Measurements from ENCODE around the gene NPDC1. TPM values are rescaled to one million over a fixed set of nuclear protein-coding genes. Genes with fewer than 3 reads are reported as not detected.

The NPDC1 gene
- total and polyA plus RNA-seq, 2 of the 8 experiments (the other 6 are each of a cell fraction or from before 2014, with no cell fraction given) = 26.2 to 44.1 TPM

DNA sequence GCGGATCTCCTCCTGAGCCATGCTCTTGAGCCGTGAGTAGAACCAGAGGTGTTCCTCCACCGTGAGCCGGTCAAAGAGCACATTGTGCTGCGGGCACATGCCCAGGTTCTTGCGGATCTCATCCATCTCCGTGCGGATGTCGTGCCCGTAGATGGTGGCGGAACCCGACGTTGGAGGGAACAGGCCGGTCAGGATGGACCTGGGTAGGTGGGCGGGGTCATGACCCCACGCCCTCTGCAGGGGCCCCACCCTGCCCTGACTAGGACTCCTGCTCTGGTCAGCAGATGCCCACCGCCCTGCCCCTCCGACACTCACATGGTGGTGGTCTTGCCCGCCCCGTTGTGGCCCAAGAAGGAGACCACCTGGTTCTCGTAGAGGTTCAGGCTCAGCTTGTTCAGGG, 30.0 kb downstream of the NPDC1 start:
- Histone ChIP-seq H3K36me3 (ENCODE audit: control insufficient read depth in 2 of 4, insufficient read depth in 4 of 4, low read length in 3 of 4) (peaks cover 0 to 13% (median 0%) of the 10 kb centered on the region in 4 experiments; a peak in 1 of 8 replicates), H3K9me3 (ENCODE audit: insufficient read depth in 2 of 2, low read depth in 1 of 2, low read length in 1 of 2) (peaks cover 0 to 27% of the 10 kb centered on the region in 2 experiments; a peak in 2 of 4 replicates), H4K5ac (ENCODE audit: insufficient read length, low read depth, low read length) (no peak overlapping the region), H3K4me2 (ENCODE audit: insufficient read depth in 1 of 2, low read depth in 2 of 2, low read length in 2 of 2) (no peak overlapping the region), H3K23ac (ENCODE audit: insufficient read length) (no peak overlapping the region), H2BK12ac (ENCODE audit: low read depth, low read length) (no peak overlapping the region), H3K4ac (replicated peaks; ENCODE audit: insufficient read length, low read depth, low read length) (no peak overlapping the region), H3K79me2 (ENCODE audit: control insufficient read depth in 1 of 2, insufficient read depth in 2 of 2, low read length in 2 of 2) (no peaks in the 10 kb centered on the region), H2BK120ac (replicated peaks; ENCODE audit: low read depth, low read length) (no peak overlapping the region), H3K79me1 (ENCODE audit: low read depth, low read length) (no peaks in the 10 kb centered on the region), H3K4me3 (ENCODE audit: extremely low read depth in 1 of 4, insufficient read depth in 2 of 4, low read depth in 3 of 4, low read length in 4 of 4) (no peak overlapping the region), H3K4me1 (replicated peaks in 1 of 4; ENCODE audit: control insufficient read depth in 3 of 4, insufficient read depth in 4 of 4, low read length in 3 of 4) (peaks cover 0 to 7% (median under 1%) of the 10 kb centered on the region in 4 experiments; a peak in 2 of 7 replicates), H2BK15ac (ENCODE audit: low read length) (no peak overlapping the region), H2AFZ (ENCODE audit: low read length) (no peak overlapping the region), H3K56ac (replicated peaks; ENCODE audit: insufficient read length, low read depth, low read length) (no peak overlapping the region), H3K9ac (replicated peaks in 1 of 4; ENCODE audit: extremely low read depth in 1 of 4, low read depth in 3 of 4, low read length in 3 of 4) (no peak overlapping the region), H4K20me1 (replicated peaks in 1 of 2; ENCODE audit: control insufficient read depth in 1 of 2, insufficient read depth in 2 of 2, low read length in 2 of 2) (peaks cover 0 to under 1% of the 10 kb centered on the region in 2 experiments), H3K27ac (ENCODE audit: low read depth, low read length) (no peak overlapping the region), H3K27me3 (replicated peaks in 1 of 4; ENCODE audit: control insufficient read depth in 3 of 4, extremely low read depth in 1 of 4, insufficient read depth in 3 of 4, low read length in 3 of 4) (no peaks in the 10 kb centered on the region; a peak in 1 of 7 replicates), H3K14ac (ENCODE audit: insufficient read length) (no peak overlapping the region), H2BK20ac (ENCODE audit: low read length) (no peak overlapping the region), H4K8ac (ENCODE audit: extremely low read depth, insufficient read depth, low read length) (no peak overlapping the region), H3K23me2 (ENCODE audit: low read depth, low read length) (no peaks in the 10 kb centered on the region; the same call in 1 of the 2 replicates), H4K91ac (replicated peaks; ENCODE audit: insufficient read length, low read length) (no peak overlapping the region), H3K18ac (ENCODE audit: extremely low read depth, low read length) (no peak overlapping the region), H2AK5ac (ENCODE audit: low read depth, low read length) (no peak overlapping the region), H2BK5ac (ENCODE audit: low read depth, low read length) (no peak overlapping the region)
- CTCF ChIA-PET (ENCODE audit: partially characterized antibody) = interaction anchor here (1.4 to 7.2 kb wide), 5 partner anchors 14 to 68 kb away, joined by 3 to 54 read pairs (median 6); partner anchors contain the start of genes ABCA2 and FUT7
- POLR2A ChIA-PET (ENCODE audit: partially characterized antibody) = no interaction called here
- no peak for DNase-seq (ENCODE audit: low read depth in 1 of 2, low spot score in 2 of 2)
- WGBS, 2 experiments (ENCODE audit: extremely low coverage in 1 of 2, insufficient coverage in 1 of 2, insufficient read length in 1 of 2, insufficient replicate concordance in 2 of 2, low coverage in 1 of 2, low lambda C conversion rate in 2 of 2, missing lambda C conversion rate in 1 of 2) = 95% methylated on average over 17 of the region's 21 CpGs; no CpG with 5 or more reads in 1 of the 2 experiments
- FAIRE-seq = no peak
- no peak for TF ChIP-seq NANOG (IDR thresholded peaks at IDR 0.05; ENCODE audit: insufficient read depth, low read depth, low read length, poor library complexity, severe bottlenecking)
- TF ChIP-seq CHD2 (IDR thresholded peaks at IDR 0.05; ENCODE audit: low read length) = no peak
- no peak for TF ChIP-seq TAF1 (IDR thresholded peaks at IDR 0.05; ENCODE audit: low read depth, low read length)
- TF ChIP-seq PHF8 (conservative IDR thresholded peaks at IDR 0.05; ENCODE audit: low read depth, low read length) = no peak
- no peak for TF ChIP-seq NRF1 (IDR thresholded peaks at IDR 0.05; ENCODE audit: low read depth, low read length)
- no peak for TF ChIP-seq SIX5 (IDR thresholded peaks at IDR 0.05; ENCODE audit: low read depth, low read length)
- no peak for TF ChIP-seq RFX5 (IDR thresholded peaks at IDR 0.05; ENCODE audit: borderline replicate concordance, low read depth, low read length)
- TF ChIP-seq RAD21 (IDR thresholded peaks at IDR 0.05 in 1 of 2, conservative IDR thresholded peaks at IDR 0.05 in 1 of 2; ENCODE audit: low read depth in 2 of 2, low read length in 2 of 2) = no peak
- no peak for TF ChIP-seq HDAC2 (IDR thresholded peaks at IDR 0.05; ENCODE audit: borderline replicate concordance in 1 of 2, low read depth in 2 of 2, low read length in 2 of 2)
- no peak for TF ChIP-seq KDM5A (IDR thresholded peaks at IDR 0.05; ENCODE audit: low read length)
- no peak for TF ChIP-seq ASH2L (IDR thresholded peaks at IDR 0.05; ENCODE audit: low read length)
- no peak for TF ChIP-seq KDM1A (IDR thresholded peaks at IDR 0.05; ENCODE audit: borderline replicate concordance, low read length)
- TF ChIP-seq SP4 (IDR thresholded peaks at IDR 0.05; ENCODE audit: low read length) = no peak
- no peak for TF ChIP-seq TEAD4 (IDR thresholded peaks at IDR 0.05; ENCODE audit: low read depth, low read length)
